AG20443 (cell line): ENCODE measurements around the gene RRAS2.

Experiments used
- DNase-seq: peaks from one replicate; pipeline ENCODE4 v3.0.0; 2012; ENCODE audit warnings: low spot score, mixed read lengths

Gene RRAS2

DNA sequence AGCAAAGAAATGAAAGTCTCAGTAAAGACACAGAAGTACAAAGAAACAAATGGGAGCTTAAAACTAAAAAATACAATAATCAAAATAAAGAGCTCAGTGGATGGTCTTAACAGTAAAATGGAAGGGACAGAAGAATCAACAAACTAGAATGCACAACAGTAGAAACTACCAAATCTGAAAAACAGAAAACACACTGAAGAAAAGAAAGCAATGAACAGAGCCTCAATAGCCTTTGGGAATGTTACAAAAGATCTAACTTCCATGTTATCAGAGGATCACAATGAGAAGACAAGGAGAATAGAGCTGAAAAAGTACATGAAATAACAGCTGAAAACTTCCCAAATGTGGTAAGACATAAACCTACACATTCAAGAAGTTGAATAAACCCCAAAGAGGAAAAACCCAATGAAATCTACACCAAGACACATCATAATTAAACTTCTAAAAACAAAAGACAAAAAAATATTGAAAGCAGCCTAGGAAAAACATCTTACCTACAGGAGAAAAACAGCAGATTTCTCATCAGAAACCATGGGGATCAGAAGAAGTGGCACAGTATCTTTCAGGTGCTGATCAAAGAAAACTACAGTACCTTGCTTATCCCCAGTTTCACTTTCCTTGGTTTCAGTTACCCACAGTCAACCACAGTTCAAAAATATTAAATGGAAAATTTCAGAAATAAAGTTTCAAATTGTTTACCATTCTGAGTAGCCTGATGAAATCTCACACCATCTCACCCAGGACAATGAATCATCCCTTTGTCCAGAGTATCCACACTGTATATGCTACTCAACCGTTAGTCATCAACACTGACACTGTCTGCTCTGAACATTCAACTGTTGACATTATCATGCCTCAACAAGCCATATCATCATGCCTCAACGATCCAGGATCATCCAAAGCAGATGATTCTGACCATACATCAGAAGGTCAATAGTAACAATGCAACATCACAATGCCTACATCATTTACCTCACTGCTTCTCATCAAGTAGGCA lies 22.2 kb downstream of the RRAS2 start:
- DNase-seq: peak; percentile 60

DNA sequence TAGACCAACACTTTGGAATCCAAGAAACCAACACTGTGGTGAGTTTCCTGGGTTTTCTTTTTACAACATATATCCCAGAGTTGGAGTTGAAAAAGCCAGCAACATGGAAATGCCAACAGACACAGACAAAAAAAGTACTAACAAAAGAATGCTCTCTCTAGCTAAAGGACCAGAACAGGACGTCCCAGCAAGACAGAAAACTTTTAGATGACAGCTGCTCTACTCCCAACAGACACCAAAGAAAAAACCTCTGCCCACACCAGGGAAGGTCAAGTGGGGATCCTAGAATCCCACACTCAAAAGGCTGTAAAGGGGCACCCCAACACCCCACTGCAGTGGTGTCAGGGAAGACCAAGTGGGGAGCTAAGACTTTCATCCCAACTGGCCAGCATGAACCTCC lies 23.3 kb downstream of the RRAS2 start:
- no peak for DNase-seq

DNA sequence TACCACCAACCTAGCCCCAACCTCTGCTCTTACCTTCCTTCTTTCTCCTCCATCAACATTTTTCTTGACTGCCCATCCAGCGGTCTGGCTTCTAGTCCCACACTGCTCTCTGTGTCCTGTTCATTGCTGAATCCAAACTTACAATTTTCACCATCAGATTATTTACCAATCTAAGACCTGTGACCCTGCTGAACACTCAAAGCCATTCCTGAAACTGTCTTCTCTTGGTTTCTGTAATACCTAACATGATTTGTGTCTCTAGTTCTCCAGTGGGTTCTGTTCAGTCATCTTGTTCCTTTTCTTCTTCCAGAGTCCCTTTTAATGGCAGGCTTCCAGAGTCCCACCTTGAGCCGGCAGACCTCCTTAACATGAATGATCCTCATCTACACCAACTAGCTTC lies 24.1 kb downstream of the RRAS2 start:
- DNase-seq: no peak

DNA sequence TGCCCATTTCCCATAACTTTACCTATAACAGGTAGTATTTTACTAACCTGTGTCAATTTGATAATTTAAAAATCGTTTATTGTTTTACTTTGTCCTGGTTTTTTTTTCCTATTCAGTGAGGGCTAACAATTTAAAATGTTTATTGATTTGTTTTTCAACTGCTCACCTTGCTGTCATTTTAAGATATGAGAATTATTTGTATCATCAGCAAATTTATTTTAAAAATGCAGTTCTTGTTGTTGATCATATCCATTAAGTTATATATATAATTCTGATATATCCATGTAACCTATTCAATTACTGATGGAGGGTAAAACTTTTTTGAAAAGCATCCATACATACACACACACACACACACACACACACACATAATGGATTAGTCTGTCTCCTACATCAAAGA lies 24.8 kb downstream of the RRAS2 start:
- no peak for DNase-seq

DNA sequence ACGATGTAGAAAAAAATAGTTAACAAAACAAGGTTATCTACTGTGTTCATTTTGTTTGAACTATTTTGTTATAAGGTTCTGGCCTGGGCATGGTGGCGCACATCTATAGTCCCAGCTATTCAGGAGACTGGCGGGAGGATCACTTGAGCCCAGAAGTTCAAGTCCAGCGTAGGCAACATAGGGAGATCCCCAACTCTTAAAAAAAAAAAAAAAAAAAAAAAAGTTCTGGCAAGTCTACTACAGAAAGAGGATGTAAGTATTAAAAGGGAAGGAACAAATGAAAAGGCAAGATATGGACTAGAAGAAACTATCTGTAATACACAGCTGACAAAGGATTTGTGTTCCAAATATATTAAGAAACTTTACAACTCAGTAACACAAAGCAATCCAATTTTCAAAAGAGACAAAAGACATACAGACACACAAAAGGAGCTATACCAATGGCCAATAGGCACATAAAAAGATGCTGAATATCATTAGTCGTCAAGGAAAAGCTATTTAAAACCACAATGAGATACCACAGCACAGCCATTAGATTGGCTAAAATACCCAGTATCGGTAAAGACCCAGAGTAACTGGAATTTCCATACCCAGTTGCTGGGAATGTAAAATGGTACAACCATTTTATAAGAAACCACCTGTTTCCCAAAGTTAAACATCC lies 27.4 kb downstream of the RRAS2 start:
- no peak for DNase-seq

DNA sequence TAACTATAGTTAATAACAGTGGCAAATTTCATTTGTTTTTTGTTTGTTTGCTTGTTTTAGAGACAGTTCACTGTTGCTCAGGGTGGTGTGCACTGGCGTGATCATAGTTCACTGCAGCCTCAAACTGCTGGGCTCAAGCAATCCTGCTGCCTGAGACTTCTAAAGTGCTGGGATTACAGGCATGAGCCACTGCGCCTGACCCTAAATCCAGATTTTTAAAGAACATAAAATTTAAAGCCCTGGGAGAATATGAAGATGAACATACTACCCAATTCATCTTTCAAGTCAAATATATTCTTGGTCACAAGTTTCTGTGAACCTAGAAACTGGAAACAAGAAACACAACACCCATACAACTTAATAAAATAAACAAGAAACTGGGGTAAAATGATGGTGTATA lies 28.1 kb downstream of the RRAS2 start:
- no peak for DNase-seq

DNA sequence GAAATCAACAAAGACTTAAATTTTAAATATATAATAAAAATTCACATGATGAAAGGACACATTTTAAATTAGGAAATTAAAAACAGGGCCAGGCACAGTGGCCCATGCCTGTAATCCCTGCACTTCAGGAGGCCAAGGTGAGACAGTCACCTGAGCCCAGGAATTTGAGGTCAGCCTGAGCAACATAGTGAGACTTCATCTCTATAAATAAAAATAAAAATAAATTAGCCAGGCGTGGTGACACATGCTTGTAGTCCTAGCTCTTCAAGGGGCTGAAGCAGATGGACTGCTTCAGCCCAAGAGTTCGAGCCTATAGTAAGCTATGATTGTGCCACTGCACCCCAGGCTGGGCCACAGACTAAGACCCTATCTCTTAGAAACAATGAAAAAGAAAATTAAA lies 29.3 kb downstream of the RRAS2 start:
- no peak for DNase-seq

DNA sequence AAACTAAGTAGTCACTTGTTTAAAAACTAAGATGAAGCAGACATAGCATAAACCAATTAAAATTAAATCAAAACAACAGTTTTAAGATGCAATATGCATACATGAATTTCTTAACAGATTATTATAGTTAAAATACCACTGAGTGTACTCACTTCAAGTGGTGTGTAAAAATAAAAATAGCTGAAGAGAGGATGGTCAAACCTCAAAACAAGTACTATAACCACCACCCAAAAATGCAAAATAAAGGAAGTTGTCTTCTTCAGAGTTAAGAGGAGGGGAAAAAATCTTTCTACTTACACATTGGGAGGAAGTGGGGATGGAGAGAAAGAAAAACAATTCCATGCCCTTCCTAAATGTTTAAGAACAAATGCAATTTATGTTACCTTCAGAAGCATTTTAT lies 31.9 kb downstream of the RRAS2 start:
- DNase-seq: no peak

DNA sequence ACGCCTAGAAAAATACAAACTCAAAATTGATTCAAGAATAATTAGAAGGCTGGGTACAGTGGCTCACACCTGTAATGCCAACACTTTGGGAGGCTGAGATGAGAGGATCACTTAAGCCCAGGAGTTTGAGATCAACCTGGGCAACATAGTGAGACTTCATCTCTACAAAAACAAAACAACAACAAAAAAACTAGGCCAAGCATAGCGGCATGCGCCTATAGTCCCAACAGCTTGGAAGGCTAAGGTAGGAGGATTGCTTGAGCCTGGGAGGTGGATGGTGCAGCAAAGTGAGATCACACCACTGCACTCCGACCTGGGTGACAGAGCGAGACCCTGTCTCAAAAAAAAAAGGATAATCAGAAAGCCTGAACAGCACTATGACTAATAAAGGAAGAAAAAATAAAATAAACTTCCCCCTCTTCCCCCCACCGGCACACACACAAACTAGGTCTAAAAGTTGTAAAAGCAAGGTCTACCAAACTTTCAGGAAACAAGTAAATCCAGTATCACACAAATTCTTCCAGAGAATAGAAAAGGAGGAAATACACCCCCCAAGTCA lies 35.8 kb downstream of the RRAS2 start:
- DNase-seq: no peak

DNA sequence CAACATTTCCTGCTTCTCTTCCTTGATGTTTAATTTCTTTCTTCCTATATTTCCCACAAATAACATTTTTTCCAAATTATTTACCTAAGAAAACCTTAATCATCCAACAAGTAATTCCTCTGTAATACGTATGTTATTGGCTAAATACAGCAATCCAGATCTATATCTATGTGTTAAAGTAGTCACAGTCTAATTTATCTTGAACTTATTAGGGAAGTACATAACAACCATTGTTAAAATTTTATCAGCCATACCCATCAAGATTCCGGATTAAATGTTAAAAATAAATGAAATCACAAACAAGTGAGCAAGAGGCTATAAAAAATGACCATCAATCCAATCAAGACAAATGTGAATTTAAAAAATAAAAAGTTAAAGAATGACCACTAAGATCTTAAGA lies 36.5 kb downstream of the RRAS2 start:
- DNase-seq: no peak

DNA sequence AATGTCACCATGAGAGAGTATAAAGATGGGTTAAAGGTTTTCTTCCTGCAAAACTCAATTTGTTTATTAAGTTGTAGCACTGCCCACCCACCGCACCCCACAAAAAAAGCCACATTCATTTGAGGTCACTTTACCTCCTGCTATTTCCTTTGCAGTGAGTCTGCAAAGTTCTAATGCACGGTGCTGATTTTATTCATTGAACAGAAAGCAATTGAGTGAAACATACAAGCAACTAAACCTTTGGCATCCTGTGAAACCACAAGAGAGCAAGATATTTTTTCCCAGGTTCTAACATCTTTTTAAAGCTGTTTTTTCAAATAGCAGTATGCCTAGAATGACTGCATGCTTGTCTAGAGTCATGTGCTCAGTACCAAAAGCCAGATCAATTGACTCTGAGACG lies 39.0 kb downstream of the RRAS2 start:
- no peak for DNase-seq

DNA sequence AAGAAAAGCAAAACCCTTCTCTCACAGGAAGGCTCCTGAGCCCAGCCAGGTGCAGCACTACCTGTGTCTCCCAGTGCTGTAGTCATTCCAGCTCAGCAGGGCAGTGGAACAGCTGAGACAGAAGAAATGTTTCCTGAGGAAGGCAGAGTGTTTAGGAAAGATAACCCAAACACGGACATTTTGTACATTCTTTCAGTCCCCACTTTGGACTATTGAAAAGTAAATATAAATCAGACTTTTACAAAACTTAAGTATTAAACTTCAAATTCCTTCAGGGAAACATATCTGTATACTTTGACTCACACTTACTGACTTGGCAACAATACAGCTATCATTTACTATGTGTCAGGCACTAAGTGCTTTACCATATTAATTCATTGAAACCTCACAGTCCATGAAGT lies 40.4 kb downstream of the RRAS2 start:
- no peak for DNase-seq

DNA sequence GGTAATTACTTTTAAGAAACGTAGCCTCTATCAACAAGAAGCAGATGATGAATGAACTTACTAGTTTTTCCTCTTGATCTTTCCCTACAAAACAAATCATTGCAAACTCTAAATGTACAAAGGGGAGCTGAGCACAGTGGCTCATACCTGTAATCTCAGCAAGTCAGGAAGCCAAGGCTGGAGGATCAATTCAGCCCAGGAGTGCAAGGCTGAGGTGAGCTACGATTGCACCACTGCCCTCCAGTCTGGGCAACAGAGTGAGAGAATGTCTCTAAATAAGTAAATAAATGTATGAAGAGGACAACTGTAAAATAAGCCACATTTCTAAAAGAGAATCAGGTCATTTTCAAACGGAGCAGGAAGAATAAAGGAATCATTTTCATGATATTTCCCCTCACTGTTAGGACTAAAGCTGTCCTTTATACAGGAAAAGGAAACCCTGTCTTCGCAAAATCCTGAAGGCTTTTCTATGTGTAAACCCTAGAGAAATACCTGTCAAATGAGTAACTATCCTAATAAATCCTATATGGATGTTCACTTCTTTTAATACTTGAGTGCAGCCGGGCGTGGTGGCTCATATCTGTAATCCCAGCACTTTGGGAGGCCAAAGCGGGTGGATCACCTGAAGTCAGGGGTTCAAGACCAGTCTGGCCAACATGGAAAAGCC lies 41.2 kb downstream of the RRAS2 start:
- no peak for DNase-seq

DNA sequence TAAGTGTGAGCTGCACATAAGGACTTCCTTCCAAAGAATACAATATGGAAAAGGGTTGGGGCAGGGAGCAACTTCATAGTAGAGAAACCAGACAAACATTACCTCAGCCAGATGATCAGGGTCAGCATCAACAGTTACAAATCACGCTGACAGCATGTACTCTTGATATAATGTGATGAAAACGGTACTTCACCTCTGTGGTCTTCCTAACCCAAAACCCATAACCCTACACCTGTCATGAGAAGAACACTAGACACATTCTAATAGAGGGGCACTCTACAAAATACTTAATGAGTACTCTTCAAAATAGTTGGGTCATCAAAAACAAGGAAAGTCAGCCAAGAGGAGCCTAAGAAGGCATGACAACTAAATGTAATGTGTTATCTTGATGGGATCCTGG lies 43.9 kb downstream of the RRAS2 start:
- DNase-seq: no peak

DNA sequence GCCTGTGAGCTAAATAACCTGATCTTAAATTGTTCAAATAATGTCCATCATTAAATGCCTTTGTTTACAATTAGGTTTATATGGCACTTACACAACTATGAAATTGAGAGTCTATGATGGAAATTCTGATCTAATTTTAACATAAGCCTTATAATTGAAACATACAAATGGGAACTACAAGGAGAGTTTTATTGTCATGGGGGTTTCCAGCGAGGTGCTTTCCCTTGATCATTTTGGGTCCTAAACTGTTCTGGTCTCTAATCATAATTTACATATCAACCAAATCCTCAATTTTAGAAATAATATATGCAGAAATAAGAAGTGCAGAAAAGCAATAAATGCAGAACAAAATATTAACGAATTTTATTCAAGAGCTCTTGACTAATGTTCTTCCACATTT lies 44.9 kb downstream of the RRAS2 start:
- DNase-seq: no peak

DNA sequence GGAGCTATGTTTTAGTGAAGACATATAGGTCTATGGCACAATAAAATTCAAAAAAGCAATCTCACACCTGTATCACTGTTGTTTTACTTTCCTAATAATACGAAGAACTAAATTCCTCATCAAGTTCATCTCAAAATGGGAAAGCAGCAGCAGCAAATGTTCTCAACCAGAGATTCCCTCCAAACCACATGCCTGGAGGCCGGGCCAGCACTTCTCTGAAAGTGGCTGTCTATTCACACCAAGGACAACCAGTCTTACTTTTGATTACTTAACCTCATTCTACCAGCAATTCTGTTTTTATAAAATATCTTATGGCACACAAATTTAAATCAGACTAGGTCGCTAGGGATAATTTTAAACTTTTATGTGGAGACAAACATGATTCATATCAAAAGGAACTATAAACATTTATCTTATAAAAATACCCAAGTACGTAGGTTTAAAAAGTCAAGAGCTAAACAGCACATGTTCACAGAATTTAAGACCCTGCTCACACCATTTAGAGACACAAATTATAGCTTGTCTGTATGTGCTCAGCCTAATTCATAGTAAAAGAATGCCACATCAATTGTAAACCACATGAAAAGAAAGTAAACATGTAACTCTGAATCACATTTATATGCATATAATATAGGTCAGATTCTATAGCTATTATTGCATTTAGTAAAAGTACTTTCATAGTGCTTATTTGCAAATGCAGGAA lies 46.1 kb downstream of the RRAS2 start:
- DNase-seq: no peak

DNA sequence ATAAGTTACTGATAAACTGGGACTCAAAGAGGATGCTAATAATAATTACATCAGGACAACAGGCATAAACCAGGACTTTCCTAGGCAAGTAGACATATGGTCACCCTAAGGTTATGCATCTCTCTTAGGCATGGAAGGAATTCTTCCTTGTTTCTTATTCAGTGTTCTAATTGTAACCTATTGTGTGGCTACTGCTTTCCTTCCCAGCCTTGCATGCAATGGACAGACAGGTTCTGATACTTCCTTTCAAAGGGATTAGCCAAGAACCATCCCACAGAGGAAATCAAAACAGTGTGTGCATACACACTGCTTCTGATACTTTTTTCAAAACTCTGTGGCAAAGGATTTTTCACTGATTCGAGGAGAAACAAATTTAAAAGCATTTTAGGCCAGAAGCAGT lies 48.3 kb downstream of the RRAS2 start:
- DNase-seq: peak; percentile 41

DNA sequence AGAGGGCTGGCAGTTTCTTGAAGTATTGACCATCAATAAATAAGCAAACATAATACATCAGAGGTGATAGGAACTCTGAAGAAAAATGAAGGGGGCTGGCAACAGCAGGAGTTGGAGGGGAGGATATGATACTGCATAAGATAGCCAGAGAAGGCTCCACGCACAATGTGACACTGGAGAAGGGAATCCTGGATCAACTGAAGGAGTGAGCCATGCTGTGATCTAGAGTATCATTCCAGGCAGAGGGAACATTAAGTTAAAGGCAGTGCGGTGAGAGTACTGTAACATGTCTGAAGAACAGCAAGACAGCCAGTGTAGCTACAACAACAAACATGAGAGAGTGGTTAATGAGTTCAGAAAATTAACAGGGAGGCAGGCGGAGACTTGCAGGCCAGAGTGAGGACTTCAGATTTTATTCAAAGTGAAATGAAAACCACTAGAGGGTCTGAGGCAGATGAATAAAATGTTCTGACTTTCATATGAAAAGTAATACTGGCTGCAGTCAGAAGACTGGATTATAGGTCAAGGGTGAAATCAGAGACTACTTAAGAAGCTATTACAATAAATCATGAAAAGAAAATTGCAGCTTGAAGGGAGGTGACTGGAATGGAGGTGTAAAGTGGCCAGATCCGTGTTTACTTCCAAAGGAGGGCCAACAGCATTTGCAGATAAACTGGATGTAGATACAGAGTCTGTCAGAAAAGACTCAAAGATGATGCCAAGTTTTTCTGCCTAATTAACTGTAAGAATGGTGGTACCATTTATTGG lies 49.4 kb downstream of the RRAS2 start:
- DNase-seq: no peak

DNA sequence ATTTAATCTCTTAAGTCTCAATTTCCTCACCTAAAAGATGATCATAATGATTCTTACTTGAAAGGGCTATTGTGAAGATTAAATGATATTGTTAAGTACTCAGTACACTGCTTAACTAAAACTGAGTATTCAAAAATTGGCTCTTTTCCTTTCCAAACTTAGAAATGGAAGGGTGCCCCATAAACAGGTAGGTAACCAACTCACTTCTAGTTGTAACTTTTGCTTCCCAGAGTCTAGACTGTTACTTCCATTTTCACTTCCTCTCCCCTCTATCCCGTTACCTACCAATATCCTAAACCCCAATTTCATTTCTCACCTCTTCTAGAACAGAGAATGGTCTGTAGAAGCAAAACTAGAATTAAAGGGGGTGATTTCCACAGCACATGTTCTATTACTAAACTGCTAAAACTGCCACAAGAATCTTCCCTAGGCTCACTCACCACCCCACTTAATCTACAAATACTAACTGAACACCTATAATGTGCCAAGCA lies 50.0 kb downstream of the RRAS2 start:
- no peak for DNase-seq

DNA sequence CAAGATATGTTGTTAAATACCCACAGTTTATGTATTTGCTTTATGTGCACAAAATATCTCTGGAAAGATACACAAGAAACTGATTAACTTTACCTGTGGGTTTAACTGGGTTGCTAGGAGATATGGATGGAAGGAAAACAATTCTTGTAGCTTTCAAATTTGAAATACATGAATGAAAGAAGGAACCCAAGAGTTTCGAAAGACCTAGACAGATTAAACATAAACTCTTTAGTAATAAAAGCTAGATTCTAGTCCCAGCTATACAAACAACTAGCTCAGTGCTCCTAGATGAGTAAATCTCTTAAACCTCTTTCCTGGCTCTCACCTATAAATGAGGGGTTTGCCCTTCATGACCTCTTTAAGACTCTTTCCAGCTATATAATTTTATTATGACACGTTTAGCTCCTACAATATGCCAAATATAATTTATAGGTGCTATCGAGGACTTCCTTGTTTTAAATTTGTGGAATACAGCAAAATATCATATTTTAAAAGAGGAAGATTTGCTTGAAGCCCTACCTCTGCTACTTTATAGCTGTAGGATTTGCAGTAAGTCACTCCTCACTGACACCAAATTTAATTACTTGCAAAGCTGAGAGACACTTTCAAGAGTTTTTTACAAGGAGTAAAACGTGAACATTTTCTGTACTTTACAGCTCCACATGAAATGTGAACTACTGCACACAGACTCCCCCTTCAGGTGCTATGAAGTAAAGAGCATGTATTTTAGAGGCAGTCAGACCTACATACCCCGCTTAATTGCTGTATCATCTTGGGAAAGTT lies 50.7 kb downstream of the RRAS2 start:
- DNase-seq: peak; percentile 36
